ENCODE data around the gene BEND4. TPM values are rescaled to one million over a fixed set of nuclear protein-coding genes. Genes with fewer than 3 reads are reported as not detected.

The BEND4 gene
- total RNA-seq, 2 experiments from 2014 or later, result 0.06 to 0.11 TPM

- H3K4me3 Mint-ChIP-seq, result no peak overlapping the region
- DNase-seq (no peak), ATAC-seq (ENCODE audit: poor library complexity) (no peak)
- H3K4me1 Mint-ChIP-seq (ENCODE audit: low read depth), result no peaks in the 10 kb centered on the region
- Histone ChIP-seq H3K27ac (ENCODE audit: low read depth in 1 of 2, low read length in 2 of 2) (no peak overlapping the region), H3K9me3 (ENCODE audit: control insufficient read depth in 1 of 2, insufficient read depth in 1 of 2, low read length in 2 of 2) (no peaks in the 10 kb centered on the region), H3K4me3 (ENCODE audit: low read length) (no peak overlapping the region), H3K27me3 (ENCODE audit: control insufficient read depth in 1 of 2, insufficient read depth in 2 of 2, low read length in 2 of 2) (no peaks in the 10 kb centered on the region), H3K4me1 (ENCODE audit: insufficient read depth, low read length) (no peaks in the 10 kb centered on the region), H3K36me3 (ENCODE audit: insufficient read depth, low read length) (no peaks in the 10 kb centered on the region)
- ChIA-PET CTCF (no interaction called here), POLR2A (no interaction called here)
- intact Hi-C loops (cut with DNase I, micrococcal nuclease), result no loop called here
- H3K27ac Mint-ChIP-seq, result no peak overlapping the region
- H3K9me3 Mint-ChIP-seq, result no peaks in the 10 kb centered on the region
- H3K27me3 Mint-ChIP-seq, result peaks cover 6% of the 10 kb centered on the region
- H3K36me3 Mint-ChIP-seq (ENCODE audit: low read depth), result no peaks in the 10 kb centered on the region
- TF ChIP-seq, protein P1, sequence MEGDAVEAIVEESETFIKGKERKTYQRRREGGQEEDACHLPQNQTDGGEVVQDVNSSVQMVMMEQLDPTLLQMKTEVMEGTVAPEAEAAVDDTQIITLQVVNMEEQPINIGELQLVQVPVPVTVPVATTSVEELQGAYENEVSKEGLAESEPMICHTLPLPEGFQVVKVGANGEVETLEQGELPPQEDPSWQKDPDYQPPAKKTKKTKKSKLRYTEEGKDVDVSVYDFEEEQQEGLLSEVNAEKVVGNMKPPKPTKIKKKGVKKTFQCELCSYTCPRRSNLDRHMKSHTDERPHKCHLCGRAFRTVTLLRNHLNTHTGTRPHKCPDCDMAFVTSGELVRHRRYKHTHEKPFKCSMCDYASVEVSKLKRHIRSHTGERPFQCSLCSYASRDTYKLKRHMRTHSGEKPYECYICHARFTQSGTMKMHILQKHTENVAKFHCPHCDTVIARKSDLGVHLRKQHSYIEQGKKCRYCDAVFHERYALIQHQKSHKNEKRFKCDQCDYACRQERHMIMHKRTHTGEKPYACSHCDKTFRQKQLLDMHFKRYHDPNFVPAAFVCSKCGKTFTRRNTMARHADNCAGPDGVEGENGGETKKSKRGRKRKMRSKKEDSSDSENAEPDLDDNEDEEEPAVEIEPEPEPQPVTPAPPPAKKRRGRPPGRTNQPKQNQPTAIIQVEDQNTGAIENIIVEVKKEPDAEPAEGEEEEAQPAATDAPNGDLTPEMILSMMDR (IDR thresholded peaks at IDR 0.05), result no peak
These were observed 20.4 kb downstream of the BEND4 start for GRCh38 chr4:42132099-42132498.

DNA sequence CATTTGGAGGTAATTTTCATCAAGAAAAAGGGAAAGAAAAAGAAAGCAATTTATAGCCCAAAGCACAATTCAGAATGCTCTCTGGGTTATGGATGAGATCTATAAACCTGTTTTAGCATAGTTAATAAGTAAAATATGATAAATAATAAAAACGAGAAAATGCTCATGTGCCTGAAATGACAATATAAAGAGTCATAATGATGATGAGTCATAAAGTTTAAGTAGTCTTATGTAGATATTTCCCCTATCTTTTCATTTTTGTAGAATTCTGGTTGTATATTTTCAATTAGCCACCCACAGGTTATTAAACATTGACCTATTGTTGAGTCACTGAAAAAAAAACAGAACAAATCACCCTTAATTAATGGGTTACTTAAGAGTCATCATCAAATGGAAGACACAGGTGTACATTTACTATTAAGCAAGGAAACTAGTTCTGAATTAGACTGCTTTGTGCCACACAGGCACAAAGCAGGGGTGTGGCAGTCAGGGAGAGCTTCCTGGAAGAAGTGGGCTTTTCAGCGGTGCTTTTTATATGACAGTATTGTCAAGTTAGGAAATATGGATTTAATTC is 29.3 kb downstream of the BEND4 start:
- H3K27me3 Mint-ChIP-seq, result peaks cover 4% of the 10 kb centered on the region
- no peaks in the 10 kb centered on the region for H3K36me3 ChIP-seq (ENCODE audit: insufficient read depth, low read length)
- H3K27ac Mint-ChIP-seq, result no peak overlapping the region
- TF ChIP-seq, protein P1 (IDR thresholded peaks at IDR 0.05), result no peak
- H3K4me1 ChIP-seq (ENCODE audit: insufficient read depth, low read length), result no peaks in the 10 kb centered on the region
- H3K9me3 ChIP-seq (ENCODE audit: control insufficient read depth in 1 of 2, insufficient read depth in 1 of 2, low read length in 2 of 2), result no peaks in the 10 kb centered on the region
- DNase-seq, result no peak
- no peak overlapping the region for H3K27ac ChIP-seq (ENCODE audit: low read depth in 1 of 2, low read length in 2 of 2)
- no peaks in the 10 kb centered on the region for H3K27me3 ChIP-seq (ENCODE audit: control insufficient read depth in 1 of 2, insufficient read depth in 2 of 2, low read length in 2 of 2)
- no peaks in the 10 kb centered on the region for H3K4me1 Mint-ChIP-seq (ENCODE audit: low read depth)
- intact Hi-C loops (cut with DNase I, micrococcal nuclease), result no loop called here
- H3K4me3 ChIP-seq (ENCODE audit: low read length), result no peak overlapping the region
- ChIA-PET CTCF (no interaction called here), POLR2A (no interaction called here)
- no peak overlapping the region for H3K4me3 Mint-ChIP-seq
- no peak for ATAC-seq (ENCODE audit: poor library complexity)
- no peaks in the 10 kb centered on the region for H3K36me3 Mint-ChIP-seq (ENCODE audit: low read depth)
- no peaks in the 10 kb centered on the region for H3K9me3 Mint-ChIP-seq

DNA sequence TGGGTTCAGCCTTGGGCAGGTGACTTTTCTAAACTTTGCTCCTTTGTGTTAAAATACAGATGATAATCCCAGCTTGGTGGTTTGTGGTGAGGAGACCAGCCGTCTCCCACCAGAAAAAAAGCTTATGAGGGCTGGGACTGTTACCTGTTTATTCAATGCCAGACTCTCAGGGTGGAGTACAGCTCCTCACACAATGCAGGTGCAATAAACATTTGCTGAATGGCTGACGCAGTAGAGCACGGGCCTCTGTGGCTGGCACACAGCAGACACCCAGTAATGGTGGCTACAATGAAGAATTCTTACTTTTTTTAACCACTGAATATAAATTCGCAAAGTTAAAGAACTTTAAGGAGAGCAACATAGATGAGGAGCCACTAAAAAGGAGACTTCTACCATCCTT is 30.2 kb downstream of the BEND4 start:
- DNase-seq (no peak), ATAC-seq (ENCODE audit: poor library complexity) (no peak)
- Mint-ChIP-seq H3K9me3 (no peaks in the 10 kb centered on the region), H3K4me3 (no peak overlapping the region), H3K27ac (no peak overlapping the region), H3K27me3 (peaks cover 4% of the 10 kb centered on the region), H3K36me3 (ENCODE audit: low read depth) (no peaks in the 10 kb centered on the region), H3K4me1 (ENCODE audit: low read depth) (no peaks in the 10 kb centered on the region)
- intact Hi-C loops (cut with DNase I, micrococcal nuclease), result no loop called here
- CTCF ChIA-PET, result no interaction called here
- H3K4me3 ChIP-seq (ENCODE audit: low read length), result no peak overlapping the region
- POLR2A ChIA-PET, result no interaction called here
- no peak overlapping the region for H3K27ac ChIP-seq (ENCODE audit: low read depth in 1 of 2, low read length in 2 of 2)
- no peaks in the 10 kb centered on the region for H3K9me3 ChIP-seq (ENCODE audit: control insufficient read depth in 1 of 2, insufficient read depth in 1 of 2, low read length in 2 of 2)
- H3K27me3 ChIP-seq (ENCODE audit: control insufficient read depth in 1 of 2, insufficient read depth in 2 of 2, low read length in 2 of 2), result no peaks in the 10 kb centered on the region
- H3K4me1 ChIP-seq (ENCODE audit: insufficient read depth, low read length), result no peaks in the 10 kb centered on the region
- TF ChIP-seq, protein P1 (IDR thresholded peaks at IDR 0.05), result no peak
- no peaks in the 10 kb centered on the region for H3K36me3 ChIP-seq (ENCODE audit: insufficient read depth, low read length)
